Osteocyte (in vitro differentiated cells): ENCODE measurements around the gene CTTNBP2. TPM values are rescaled to one million over a fixed set of nuclear protein-coding genes. Genes with fewer than 3 reads are reported as not detected.

Experiments used
- DNase-seq: peaks from one replicate; pipeline ENCODE4 v3.0.0; 2021; ENCODE audit warnings: mixed read lengths; ENCODE audit not compliant: unreplicated experiment; ENCODE audit errors: extremely low spot score
- H3K27ac Mint-ChIP-seq: one replicate; pipeline ENCODE4 v1.8.0; 2021; ENCODE audit warnings: mild to moderate bottlenecking, mixed read lengths; ENCODE audit not compliant: unreplicated experiment
- H3K27me3 Mint-ChIP-seq: one replicate; pipeline ENCODE4 v1.8.0; 2021; ENCODE audit warnings: mixed read lengths; ENCODE audit not compliant: unreplicated experiment
- H3K36me3 Mint-ChIP-seq: one replicate; pipeline ENCODE4 v1.8.0; 2021; ENCODE audit warnings: mixed read lengths; ENCODE audit not compliant: unreplicated experiment
- H3K4me1 Mint-ChIP-seq: one replicate; pipeline ENCODE4 v1.8.0; 2021; ENCODE audit warnings: mixed read lengths; ENCODE audit not compliant: unreplicated experiment
- H3K4me3 Mint-ChIP-seq: one replicate; pipeline ENCODE4 v1.8.0; 2021; ENCODE audit warnings: mild to moderate bottlenecking, moderate library complexity, mixed read lengths; ENCODE audit not compliant: unreplicated experiment
- H3K9me3 Mint-ChIP-seq: one replicate; pipeline ENCODE4 v1.8.0; 2021; ENCODE audit warnings: mixed read lengths; ENCODE audit not compliant: unreplicated experiment
- total RNA-seq: library from RNA; stranded (reverse); gene quantifications from 2 replicates; pipeline ENCODE4 v1.2.1, GENCODE V29; 2021
- TF ChIP-seq, protein P1 (sequence below): fragments of 200-600 bp; sonication (generic); IDR thresholded peaks from 2 replicates; pipeline ENCODE4 v1.5.0; 2021; ENCODE audit warnings: antibody characterized with exemption, mild to moderate bottlenecking, moderate library complexity

The CTTNBP2 gene
- total RNA-seq, 1 donor from 2014 or later: 2.3 TPM

DNA sequence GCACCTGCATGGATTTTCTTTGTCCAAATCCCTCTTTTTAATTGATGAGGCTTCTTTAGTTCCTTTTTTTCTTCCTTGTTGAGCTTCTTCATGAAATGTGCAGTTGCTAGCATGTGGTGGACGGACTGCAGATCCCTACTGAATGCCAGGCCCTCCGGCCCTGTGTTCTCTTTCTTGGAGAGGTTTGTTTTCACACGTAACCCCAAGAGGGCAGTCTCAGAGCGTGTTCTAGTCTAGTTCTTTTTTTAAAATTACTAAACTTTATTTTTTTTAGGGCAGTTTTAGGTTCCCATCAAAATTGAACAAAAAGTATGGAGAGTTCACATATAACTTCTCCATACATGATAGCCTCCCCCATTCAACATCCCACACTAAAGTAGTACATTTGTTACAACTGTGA is 203.4 kb downstream of the CTTNBP2 start:
- TF ChIP-seq, protein P1, sequence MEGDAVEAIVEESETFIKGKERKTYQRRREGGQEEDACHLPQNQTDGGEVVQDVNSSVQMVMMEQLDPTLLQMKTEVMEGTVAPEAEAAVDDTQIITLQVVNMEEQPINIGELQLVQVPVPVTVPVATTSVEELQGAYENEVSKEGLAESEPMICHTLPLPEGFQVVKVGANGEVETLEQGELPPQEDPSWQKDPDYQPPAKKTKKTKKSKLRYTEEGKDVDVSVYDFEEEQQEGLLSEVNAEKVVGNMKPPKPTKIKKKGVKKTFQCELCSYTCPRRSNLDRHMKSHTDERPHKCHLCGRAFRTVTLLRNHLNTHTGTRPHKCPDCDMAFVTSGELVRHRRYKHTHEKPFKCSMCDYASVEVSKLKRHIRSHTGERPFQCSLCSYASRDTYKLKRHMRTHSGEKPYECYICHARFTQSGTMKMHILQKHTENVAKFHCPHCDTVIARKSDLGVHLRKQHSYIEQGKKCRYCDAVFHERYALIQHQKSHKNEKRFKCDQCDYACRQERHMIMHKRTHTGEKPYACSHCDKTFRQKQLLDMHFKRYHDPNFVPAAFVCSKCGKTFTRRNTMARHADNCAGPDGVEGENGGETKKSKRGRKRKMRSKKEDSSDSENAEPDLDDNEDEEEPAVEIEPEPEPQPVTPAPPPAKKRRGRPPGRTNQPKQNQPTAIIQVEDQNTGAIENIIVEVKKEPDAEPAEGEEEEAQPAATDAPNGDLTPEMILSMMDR: peak; percentile 11
- Mint-ChIP-seq H3K4me1 (peaks cover 7% of the 10 kb centered on the region), H3K4me3 (no peak overlapping the region), H3K9me3 (no peaks in the 10 kb centered on the region), H3K27ac (no peak overlapping the region), H3K27me3 (peaks cover 3% of the 10 kb centered on the region), H3K36me3 (no peaks in the 10 kb centered on the region)
- DNase-seq: no peak

DNA sequence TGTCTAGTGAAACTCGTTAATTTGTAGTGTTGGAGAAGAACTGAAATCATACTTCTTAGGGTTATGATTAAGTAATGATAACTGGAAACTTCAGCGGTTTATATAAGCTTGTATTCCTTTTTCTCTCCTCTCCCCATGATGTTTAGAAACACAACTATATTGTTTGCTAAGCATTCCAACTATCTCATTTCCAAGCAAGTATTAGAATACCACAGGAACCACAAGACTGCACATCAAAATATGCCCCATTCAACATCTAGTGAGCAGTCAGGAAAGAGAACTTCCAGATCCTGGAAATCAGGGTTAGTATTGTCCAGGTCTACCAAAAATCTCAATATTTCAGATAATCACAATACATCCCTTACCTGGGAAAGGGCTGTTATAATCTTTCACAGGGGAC is 205.8 kb downstream of the CTTNBP2 start:
- Mint-ChIP-seq H3K36me3 (no peaks in the 10 kb centered on the region), H3K27me3 (no peaks in the 10 kb centered on the region), H3K4me1 (peaks cover 7% of the 10 kb centered on the region), H3K9me3 (no peaks in the 10 kb centered on the region), H3K4me3 (no peak overlapping the region), H3K27ac (no peak overlapping the region)
- TF ChIP-seq, protein P1: no peak
- no peak for DNase-seq

DNA sequence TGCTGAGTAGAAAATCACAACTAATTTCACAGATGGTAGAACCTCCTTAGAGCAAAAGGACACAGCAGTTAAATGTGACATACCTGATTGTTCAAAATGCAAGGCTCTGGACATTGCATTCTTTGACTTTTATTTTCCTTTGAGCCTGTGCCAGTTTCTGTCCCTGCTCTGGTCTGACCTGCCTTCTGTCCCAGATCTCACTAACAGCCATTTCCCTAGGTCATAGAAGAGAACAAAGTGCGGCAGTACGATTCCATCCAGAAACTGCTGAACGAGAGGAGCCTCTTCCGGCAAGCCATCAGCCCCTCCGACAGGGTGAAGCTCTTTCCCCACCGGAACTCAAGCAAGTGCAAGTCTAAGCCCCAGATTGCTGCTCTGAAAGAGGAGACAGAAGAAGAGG is 206.6 kb downstream of the CTTNBP2 start:
- TF ChIP-seq, protein P1: no peak
- no peaks in the 10 kb centered on the region for H3K27me3 Mint-ChIP-seq

DNA sequence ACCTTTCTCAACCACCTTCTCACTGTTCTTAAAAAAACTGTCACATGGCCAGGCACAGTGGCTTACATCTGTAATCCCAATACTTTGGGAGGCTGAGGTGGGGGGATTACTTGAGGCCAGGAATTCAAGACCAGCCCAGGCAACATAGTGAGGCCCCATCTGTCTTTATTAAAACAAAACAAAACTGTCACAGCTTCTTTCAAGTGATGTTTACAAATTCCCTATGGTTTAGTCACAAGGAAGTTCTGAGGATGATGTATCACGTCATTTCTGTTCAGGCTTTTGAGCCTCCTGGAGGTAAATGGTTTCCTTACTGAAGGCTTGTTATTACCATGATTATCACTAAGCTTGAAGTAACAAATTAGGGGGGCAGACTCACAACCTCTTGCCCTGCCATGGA is 207.2 kb downstream of the CTTNBP2 start:
- Mint-ChIP-seq H3K27me3 (no peaks in the 10 kb centered on the region), H3K9me3 (no peaks in the 10 kb centered on the region), H3K4me3 (no peak overlapping the region), H3K27ac (no peak overlapping the region), H3K36me3 (no peaks in the 10 kb centered on the region), H3K4me1 (peaks cover 7% of the 10 kb centered on the region)
- DNase-seq: no peak
- TF ChIP-seq, protein P1: no peak

More for the DNA sequence above, 206.6 kb downstream of the CTTNBP2 start:
- peaks cover 7% of the 10 kb centered on the region for H3K4me1 Mint-ChIP-seq
- H3K9me3 Mint-ChIP-seq: no peaks in the 10 kb centered on the region
- no peak overlapping the region for H3K4me3 Mint-ChIP-seq
- H3K36me3 Mint-ChIP-seq: no peaks in the 10 kb centered on the region
- DNase-seq: no peak
- H3K27ac Mint-ChIP-seq: no peak overlapping the region

DNA sequence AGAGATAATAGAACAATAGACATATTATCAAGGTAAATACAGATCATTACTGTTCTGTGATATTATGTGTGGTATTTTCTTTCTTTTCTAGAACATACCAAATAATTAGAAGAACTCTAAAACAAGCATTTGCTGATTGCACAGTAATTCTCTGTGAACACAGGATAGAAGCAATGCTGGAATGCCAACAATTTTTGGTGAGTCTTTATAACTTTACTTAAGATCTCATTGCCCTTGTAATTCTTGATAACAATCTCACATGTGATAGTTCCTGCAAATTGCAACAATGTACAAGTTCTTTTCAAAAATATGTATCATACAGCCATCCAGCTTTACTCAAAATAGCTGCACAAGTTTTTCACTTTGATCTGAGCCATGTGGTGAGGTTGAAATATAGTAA is 207.9 kb downstream of the CTTNBP2 start:
- H3K27ac Mint-ChIP-seq: no peak overlapping the region

More for the DNA sequence above, 207.9 kb downstream of the CTTNBP2 start:
- TF ChIP-seq, protein P1: no peak
- no peak for DNase-seq
- Mint-ChIP-seq H3K27me3 (no peaks in the 10 kb centered on the region), H3K4me1 (peaks cover 7% of the 10 kb centered on the region), H3K4me3 (no peak overlapping the region), H3K9me3 (no peaks in the 10 kb centered on the region), H3K36me3 (no peaks in the 10 kb centered on the region)
